IMR-90 (cell line): ENCODE results near the gene CRAMP1. TPM values are rescaled to one million over a fixed set of nuclear protein-coding genes. Genes with fewer than 3 reads are reported as not detected.

Experiments used
- ATAC-seq: fragments of 200-7000 bp; cut with Tn5 transposase; 2 replicates; pipeline ENCODE4 v1.9.1; 2020; ENCODE audit warnings: low read depth, mild to moderate bottlenecking, moderate library complexity
- BruUV-seq: library from RNA; stranded (reverse); fragments of 400-500 nt; replicated peaks from 2 replicates; lab custom pipeline; 2021; lab: Mats Ljungman, UMichigan
- CTCF ChIA-PET: fragments of 300-600 bp; formaldehyde crosslinking; extraction: SDS; loops from one replicate; lab custom pipeline; 2021; ENCODE audit warnings: antibody characterized with exemption; lab: Yijun Ruan, JAX
- POLR2A ChIA-PET: fragments of 300-600 bp; sonication (Branson Sonifier 250); formaldehyde crosslinking; loops from one replicate; lab custom pipeline; 2022; ENCODE audit warnings: antibody characterized with exemption; ENCODE audit not compliant: unreplicated experiment; lab: Charles Lee
- DNase-seq: peaks from one replicate; pipeline ENCODE4 v3.0.0; 2013
- H2AFZ ChIP-seq: replicated peaks from 2 replicates; pipeline ENCODE3; 2013; ENCODE audit warnings: low read length, mild to moderate bottlenecking; ENCODE audit not compliant: poor library complexity
- H2AK5ac ChIP-seq: 2 replicates; pipeline ENCODE4 v1.6.1; 2013; ENCODE audit warnings: low read depth, low read length, inconsistent platforms
- H2AK9ac ChIP-seq: replicated peaks from 2 replicates; pipeline ENCODE3; 2013; ENCODE audit warnings: mild to moderate bottlenecking, low read depth, low read length, moderate library complexity; ENCODE audit not compliant: poor library complexity
- H2BK120ac ChIP-seq: 2 replicates; pipeline ENCODE4 v1.6.1; 2013; ENCODE audit warnings: low read depth, low read length, inconsistent platforms
- H2BK15ac ChIP-seq: 3 replicates; pipeline ENCODE4 v1.6.1; 2013; ENCODE audit warnings: low read depth, low read length, inconsistent platforms
- H2BK20ac ChIP-seq: 2 replicates; pipeline ENCODE4 v1.6.1; 2013; ENCODE audit warnings: low read depth, mild to moderate bottlenecking, inconsistent platforms, low read length, moderate library complexity
- H2BK5ac ChIP-seq: 2 replicates; pipeline ENCODE4 v1.6.1; 2013; ENCODE audit warnings: mild to moderate bottlenecking, low read depth, low read length, inconsistent platforms; ENCODE audit not compliant: poor library complexity, severe bottlenecking
- H3K14ac ChIP-seq: replicated peaks from 2 replicates; pipeline ENCODE4 v1.6.1; 2013; ENCODE audit warnings: low read depth, low read length, inconsistent platforms
- H3K18ac ChIP-seq: 2 replicates; pipeline ENCODE4 v1.6.1; 2013; ENCODE audit warnings: low read depth, low read length, control low read depth
- H3K23ac ChIP-seq: 2 replicates; pipeline ENCODE4 v1.6.1; 2013; ENCODE audit warnings: low read depth, low read length, inconsistent platforms
- H3K27ac ChIP-seq: 2 replicates; pipeline ENCODE4 v1.5.1; 2013; ENCODE audit warnings: mild to moderate bottlenecking, control low read depth, low read length; ENCODE audit not compliant: insufficient read depth
- H3K27me3 ChIP-seq: 2 replicates; pipeline ENCODE4 v1.6.1; 2013; ENCODE audit warnings: low read length; ENCODE audit not compliant: control insufficient read depth, insufficient read depth
- H3K36me3 ChIP-seq: 2 replicates; pipeline ENCODE4 v1.6.1; 2013; ENCODE audit warnings: low read length, mixed read lengths; ENCODE audit not compliant: control insufficient read depth, insufficient read depth
- H3K4ac ChIP-seq: 2 replicates; pipeline ENCODE4 v1.6.1; 2013; ENCODE audit warnings: low read depth, low read length, inconsistent platforms
- H3K4me1 ChIP-seq: 2 replicates; pipeline ENCODE4 v1.6.1; 2013; ENCODE audit warnings: low read length, mixed read lengths; ENCODE audit not compliant: control insufficient read depth, insufficient read depth
- H3K4me2 ChIP-seq: 2 replicates; pipeline ENCODE4 v1.6.1; 2013; ENCODE audit warnings: low read depth, mild to moderate bottlenecking, control low read depth, low read length, moderate library complexity
- H3K4me3 ChIP-seq: 2 replicates; pipeline ENCODE4 v1.5.1; 2013; ENCODE audit warnings: low read depth, mild to moderate bottlenecking, control low read depth, low read length, moderate library complexity; ENCODE audit not compliant: insufficient read depth
- H3K56ac ChIP-seq: 2 replicates; pipeline ENCODE4 v1.6.1; 2013; ENCODE audit warnings: low read length, inconsistent platforms; ENCODE audit not compliant: insufficient read depth; ENCODE audit errors: extremely low read depth
- H3K79me1 ChIP-seq, 2 experiments: 2 replicates each; pipeline ENCODE4 v1.6.1; 2013; ENCODE audit warnings: low read length in 2 of 2, inconsistent platforms in 1 of 2, low read depth in 1 of 2
- H3K9ac ChIP-seq: 2 replicates; pipeline ENCODE4 v1.6.1; 2013; ENCODE audit warnings: low read depth, low read length, control low read depth
- H3K9me1 ChIP-seq: 2 replicates; pipeline ENCODE4 v1.6.1; 2013; ENCODE audit warnings: low read length, inconsistent platforms; ENCODE audit not compliant: insufficient read depth
- H3K9me3 ChIP-seq: 2 replicates; pipeline ENCODE4 v1.6.1; 2013; ENCODE audit warnings: low read length; ENCODE audit not compliant: control insufficient read depth, insufficient read depth
- H4K20me1 ChIP-seq: 2 replicates; pipeline ENCODE4 v1.6.1; 2013; ENCODE audit warnings: low read length, inconsistent platforms; ENCODE audit not compliant: insufficient read depth
- H4K5ac ChIP-seq: 2 replicates; pipeline ENCODE4 v1.6.1; 2013; ENCODE audit warnings: mild to moderate bottlenecking, low read depth, low read length, control low read depth
- H4K8ac ChIP-seq, 2 experiments: 2 replicates each; pipeline ENCODE4 v1.6.1; 2013; ENCODE audit warnings: low read depth in 2 of 2, low read length in 2 of 2, control low read depth in 1 of 2, inconsistent platforms in 1 of 2
- H4K91ac ChIP-seq: 2 replicates; pipeline ENCODE4 v1.6.1; 2013; ENCODE audit warnings: low read depth, low read length, inconsistent platforms; ENCODE audit not compliant: insufficient read depth
- BHLHE40 ChIP-seq: fragments of 150-350 bp; IDR thresholded peaks from 2 replicates; pipeline ENCODE4 v1.6.1; 2016; ENCODE audit warnings: mild to moderate bottlenecking, low read depth, low read length
- CEBPB ChIP-seq: IDR thresholded peaks from 2 replicates; pipeline ENCODE4 v1.6.1; 2012; ENCODE audit warnings: low read depth, low read length, improper control_type of control experiment
- CHD1 ChIP-seq: IDR thresholded peaks from 2 replicates; pipeline ENCODE4 v1.6.1; 2012; ENCODE audit warnings: low read depth, low read length, improper control_type of control experiment
- FOS ChIP-seq: fragments of 150-350 bp; IDR thresholded peaks from 2 replicates; pipeline ENCODE4 v1.6.1; 2016; ENCODE audit warnings: low read depth, low read length
- MAFK ChIP-seq: IDR thresholded peaks from 2 replicates; pipeline ENCODE4 v1.6.1; 2012; ENCODE audit warnings: low read depth, low read length, improper control_type of control experiment
- MAZ ChIP-seq: IDR thresholded peaks from 2 replicates; pipeline ENCODE4 v1.6.1; 2012; ENCODE audit warnings: low read depth, mild to moderate bottlenecking, low read length, improper control_type of control experiment, moderate library complexity, borderline replicate concordance
- NFE2L2 ChIP-seq: fragments of 150-350 bp; IDR thresholded peaks from 2 replicates; pipeline ENCODE4 v1.6.1; 2016; ENCODE audit warnings: low read depth, mild to moderate bottlenecking, low read length
- POLR2A ChIP-seq: IDR thresholded peaks from 2 replicates; pipeline ENCODE4 v1.6.1; 2012; ENCODE audit warnings: mild to moderate bottlenecking, low read depth, low read length
- RAD21 ChIP-seq: IDR thresholded peaks from 2 replicates; pipeline ENCODE4 v1.6.1; 2012; ENCODE audit warnings: low read length, improper control_type of control experiment
- RCOR1 ChIP-seq: IDR thresholded peaks from 2 replicates; pipeline ENCODE4 v1.6.1; 2012; ENCODE audit warnings: mild to moderate bottlenecking, low read length, improper control_type of control experiment; ENCODE audit not compliant: insufficient replicate concordance
- RFX5 ChIP-seq: IDR thresholded peaks from 2 replicates; pipeline ENCODE4 v1.8.0; 2012; ENCODE audit warnings: low read depth, mild to moderate bottlenecking, low read length, moderate library complexity
- SMC3 ChIP-seq: fragments of 150-350 bp; IDR thresholded peaks from 2 replicates; pipeline ENCODE4 v1.6.1; 2016; ENCODE audit warnings: low read depth, mild to moderate bottlenecking, antibody characterized with exemption, low read length, moderate library complexity
- USF2 ChIP-seq: fragments of 150-350 bp; IDR thresholded peaks from 2 replicates; pipeline ENCODE4 v1.6.1; 2017; ENCODE audit warnings: mild to moderate bottlenecking, antibody characterized with exemption, low read length, low read depth
- WGBS, 2 experiments: methylation state at CpG; one replicate each; pipeline versions ENCODE4 v1.1.5 to v1.1.7; 2013; ENCODE audit warnings: missing lambda C conversion rate in 2 of 2; ENCODE audit not compliant: insufficient read length in 1 of 2; ENCODE audit errors: extremely low coverage in 2 of 2; 5-methylcytosine and 5-hydroxymethylcytosine counted together
- dilution Hi-C: fragments of 300-500 bp; cut with HindIII; formaldehyde crosslinking; loops from one replicate; pipeline ENCODE4 v1.14.3; 2018; ENCODE audit warnings: low sequenced_read_pairs; ENCODE audit not compliant: unreplicated experiment
- in situ Hi-C: fragments of 300-500 bp; cut with MboI; formaldehyde crosslinking; loops from 3 replicates; pipeline ENCODE4 v1.14.3; 2019; ENCODE audit warnings: low sequenced_read_pairs, inconsistent platforms, mixed read lengths
- intact Hi-C: fragments of 100-400 bp; cut with micrococcal nuclease; formaldehyde crosslinking; loops from 2 replicates; pipeline ENCODE4 v1.10.0; 2022
- polyA plus RNA-seq, 3 experiments: library from polyadenylated mRNA; depleted of rRNA; stranded (reverse); fragments of >200 nt; gene quantifications; 2 replicates each; pipeline ENCODE4 v1.2.3, GENCODE V29; 2012; ENCODE audit warnings: low replicate concordance in 1 of 3
- total RNA-seq: library from RNA; depleted of rRNA; stranded (reverse); fragments of >200 nt; gene quantifications from 2 replicates; pipeline ENCODE4 v1.2.3, GENCODE V29; 2012
- TF ChIP-seq, protein P1 (sequence below): conservative IDR thresholded peaks from 2 replicates; pipeline ENCODE4 v1.5.1; 2012; ENCODE audit warnings: mild to moderate bottlenecking, low read depth, low read length, improper control_type of control experiment
- TF ChIP-seq, protein P2 (sequence below): fragments of 150-350 bp; IDR thresholded peaks from 2 replicates; pipeline ENCODE4 v1.6.1; 2016; ENCODE audit warnings: low read depth, mild to moderate bottlenecking, low read length, moderate library complexity, borderline replicate concordance

The CRAMP1 gene
- total and polyA plus RNA-seq, 2 of the 4 experiments (the other 2 are of a cell fraction), result 3.2 to 12.0 TPM

- no peak overlapping the region for H4K8ac ChIP-seq
- H3K23ac ChIP-seq, result no peak overlapping the region
- no peak overlapping the region for H4K91ac ChIP-seq
- ChIA-PET CTCF (no interaction called here), POLR2A (no interaction called here)
- no peak overlapping the region for H3K4ac ChIP-seq
- no peak overlapping the region for H2BK5ac ChIP-seq
- H3K14ac ChIP-seq, result no peak overlapping the region
- 0 out of 2 replicates have a peak, but pooled peaks cover under 1% of the 10 kb centered on the region for H4K20me1 ChIP-seq
- H3K56ac ChIP-seq, result no peak overlapping the region
- TF ChIP-seq RFX5 (no peak), CHD1 (no peak), USF2 (no peak), FOS (no peak), NFE2L2 (no peak), SMC3 (no peak), POLR2A (no peak), RAD21 (no peak), CEBPB (no peak), MAFK (no peak), RCOR1 (no peak), BHLHE40 (no peak), MAZ (no peak)
- TF ChIP-seq, protein P1, sequence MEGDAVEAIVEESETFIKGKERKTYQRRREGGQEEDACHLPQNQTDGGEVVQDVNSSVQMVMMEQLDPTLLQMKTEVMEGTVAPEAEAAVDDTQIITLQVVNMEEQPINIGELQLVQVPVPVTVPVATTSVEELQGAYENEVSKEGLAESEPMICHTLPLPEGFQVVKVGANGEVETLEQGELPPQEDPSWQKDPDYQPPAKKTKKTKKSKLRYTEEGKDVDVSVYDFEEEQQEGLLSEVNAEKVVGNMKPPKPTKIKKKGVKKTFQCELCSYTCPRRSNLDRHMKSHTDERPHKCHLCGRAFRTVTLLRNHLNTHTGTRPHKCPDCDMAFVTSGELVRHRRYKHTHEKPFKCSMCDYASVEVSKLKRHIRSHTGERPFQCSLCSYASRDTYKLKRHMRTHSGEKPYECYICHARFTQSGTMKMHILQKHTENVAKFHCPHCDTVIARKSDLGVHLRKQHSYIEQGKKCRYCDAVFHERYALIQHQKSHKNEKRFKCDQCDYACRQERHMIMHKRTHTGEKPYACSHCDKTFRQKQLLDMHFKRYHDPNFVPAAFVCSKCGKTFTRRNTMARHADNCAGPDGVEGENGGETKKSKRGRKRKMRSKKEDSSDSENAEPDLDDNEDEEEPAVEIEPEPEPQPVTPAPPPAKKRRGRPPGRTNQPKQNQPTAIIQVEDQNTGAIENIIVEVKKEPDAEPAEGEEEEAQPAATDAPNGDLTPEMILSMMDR, result no peak
- TF ChIP-seq, protein P2, sequence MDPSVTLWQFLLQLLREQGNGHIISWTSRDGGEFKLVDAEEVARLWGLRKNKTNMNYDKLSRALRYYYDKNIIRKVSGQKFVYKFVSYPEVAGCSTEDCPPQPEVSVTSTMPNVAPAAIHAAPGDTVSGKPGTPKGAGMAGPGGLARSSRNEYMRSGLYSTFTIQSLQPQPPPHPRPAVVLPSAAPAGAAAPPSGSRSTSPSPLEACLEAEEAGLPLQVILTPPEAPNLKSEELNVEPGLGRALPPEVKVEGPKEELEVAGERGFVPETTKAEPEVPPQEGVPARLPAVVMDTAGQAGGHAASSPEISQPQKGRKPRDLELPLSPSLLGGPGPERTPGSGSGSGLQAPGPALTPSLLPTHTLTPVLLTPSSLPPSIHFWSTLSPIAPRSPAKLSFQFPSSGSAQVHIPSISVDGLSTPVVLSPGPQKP, result no peak
- peaks cover 1% of the 10 kb centered on the region; the same call in 1 of the 2 replicates for H3K9me3 ChIP-seq
- WGBS, 2 experiments, result 93% methylated on average over 2 of the region's 5 CpGs; no CpG with 5 or more reads in 1 of the 2 experiments
- no peak overlapping the region for H2BK20ac ChIP-seq
- H3K4me2 ChIP-seq, result no peak overlapping the region
- H2BK120ac ChIP-seq, result no peak overlapping the region
- H3K18ac ChIP-seq, result no peak overlapping the region
- H3K9ac ChIP-seq, result no peak overlapping the region
- H2AK5ac ChIP-seq, result no peak overlapping the region
- peaks cover 5% of the 10 kb centered on the region; the same call in 1 of the 2 replicates for H3K9me1 ChIP-seq
- peaks cover 36% of the 10 kb centered on the region for H3K36me3 ChIP-seq
- no peaks in the 10 kb centered on the region for H3K27me3 ChIP-seq
- no peak overlapping the region for H2BK15ac ChIP-seq
- dilution Hi-C loops, result no loop called here
- no peak overlapping the region for H3K27ac ChIP-seq
- DNase-seq (no peak), ATAC-seq (no peak)
- BruUV-seq, result no TSS peak
- in situ Hi-C loops, result no loop called here
- no peak overlapping the region for H2AK9ac ChIP-seq
- H4K5ac ChIP-seq, result no peak overlapping the region
- peaks cover 6% of the 10 kb centered on the region for H3K4me1 ChIP-seq
- intact Hi-C loops, result no loop called here
- peaks cover 31 to 52% of the 10 kb centered on the region in 2 experiments for H3K79me1 ChIP-seq
- no peak overlapping the region for H3K4me3 ChIP-seq
- H2AFZ ChIP-seq, result no peak overlapping the region
These were observed 84.7 kb downstream of the CRAMP1 start for GRCh38 chr16:1696863-1697262.
